Measurements from ENCODE around the gene MYH14.

MYH14 gene

DNA sequence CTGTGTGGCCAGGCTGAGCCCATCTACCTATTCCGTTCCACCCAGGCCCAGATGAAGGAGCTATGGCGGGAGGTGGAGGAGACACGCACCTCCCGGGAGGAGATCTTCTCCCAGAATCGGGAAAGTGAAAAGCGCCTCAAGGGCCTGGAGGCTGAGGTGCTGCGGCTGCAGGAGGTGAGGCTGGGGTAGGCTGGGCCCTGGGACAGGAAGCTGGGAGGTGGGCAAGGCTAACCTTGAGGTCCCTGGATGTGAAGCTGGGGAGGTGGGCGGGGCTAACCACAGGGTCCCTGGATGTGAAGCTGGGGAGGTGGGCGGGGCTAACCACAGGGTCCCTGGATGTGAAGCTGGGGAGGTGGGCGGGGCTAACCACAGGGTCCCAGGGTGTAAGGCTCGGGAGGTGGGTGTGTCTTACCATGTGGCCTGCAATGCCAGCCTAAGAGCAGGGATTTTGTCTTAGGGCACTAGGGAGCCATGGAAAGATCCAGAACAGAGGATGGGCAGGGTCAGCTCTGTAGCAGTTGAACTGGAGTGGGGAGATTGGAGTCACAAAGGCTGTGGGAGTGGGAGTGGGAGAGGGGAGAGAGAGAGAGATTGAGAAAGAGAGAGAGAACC lies 88.9 kb downstream of the MYH14 start:
- H3K4me3 ChIP-seq (ENCODE audit: low read depth, low read length): no peak overlapping the region
- TF ChIP-seq, protein P1, sequence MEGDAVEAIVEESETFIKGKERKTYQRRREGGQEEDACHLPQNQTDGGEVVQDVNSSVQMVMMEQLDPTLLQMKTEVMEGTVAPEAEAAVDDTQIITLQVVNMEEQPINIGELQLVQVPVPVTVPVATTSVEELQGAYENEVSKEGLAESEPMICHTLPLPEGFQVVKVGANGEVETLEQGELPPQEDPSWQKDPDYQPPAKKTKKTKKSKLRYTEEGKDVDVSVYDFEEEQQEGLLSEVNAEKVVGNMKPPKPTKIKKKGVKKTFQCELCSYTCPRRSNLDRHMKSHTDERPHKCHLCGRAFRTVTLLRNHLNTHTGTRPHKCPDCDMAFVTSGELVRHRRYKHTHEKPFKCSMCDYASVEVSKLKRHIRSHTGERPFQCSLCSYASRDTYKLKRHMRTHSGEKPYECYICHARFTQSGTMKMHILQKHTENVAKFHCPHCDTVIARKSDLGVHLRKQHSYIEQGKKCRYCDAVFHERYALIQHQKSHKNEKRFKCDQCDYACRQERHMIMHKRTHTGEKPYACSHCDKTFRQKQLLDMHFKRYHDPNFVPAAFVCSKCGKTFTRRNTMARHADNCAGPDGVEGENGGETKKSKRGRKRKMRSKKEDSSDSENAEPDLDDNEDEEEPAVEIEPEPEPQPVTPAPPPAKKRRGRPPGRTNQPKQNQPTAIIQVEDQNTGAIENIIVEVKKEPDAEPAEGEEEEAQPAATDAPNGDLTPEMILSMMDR (IDR thresholded peaks at IDR 0.05; ENCODE audit: low read depth, low read length, missing control alignments): no peak
- in situ Hi-C loops (cut with HindIII; ENCODE audit: low sequenced_read_pairs): no loop called here
- DNase-seq (ENCODE audit: low read depth): no peak

DNA sequence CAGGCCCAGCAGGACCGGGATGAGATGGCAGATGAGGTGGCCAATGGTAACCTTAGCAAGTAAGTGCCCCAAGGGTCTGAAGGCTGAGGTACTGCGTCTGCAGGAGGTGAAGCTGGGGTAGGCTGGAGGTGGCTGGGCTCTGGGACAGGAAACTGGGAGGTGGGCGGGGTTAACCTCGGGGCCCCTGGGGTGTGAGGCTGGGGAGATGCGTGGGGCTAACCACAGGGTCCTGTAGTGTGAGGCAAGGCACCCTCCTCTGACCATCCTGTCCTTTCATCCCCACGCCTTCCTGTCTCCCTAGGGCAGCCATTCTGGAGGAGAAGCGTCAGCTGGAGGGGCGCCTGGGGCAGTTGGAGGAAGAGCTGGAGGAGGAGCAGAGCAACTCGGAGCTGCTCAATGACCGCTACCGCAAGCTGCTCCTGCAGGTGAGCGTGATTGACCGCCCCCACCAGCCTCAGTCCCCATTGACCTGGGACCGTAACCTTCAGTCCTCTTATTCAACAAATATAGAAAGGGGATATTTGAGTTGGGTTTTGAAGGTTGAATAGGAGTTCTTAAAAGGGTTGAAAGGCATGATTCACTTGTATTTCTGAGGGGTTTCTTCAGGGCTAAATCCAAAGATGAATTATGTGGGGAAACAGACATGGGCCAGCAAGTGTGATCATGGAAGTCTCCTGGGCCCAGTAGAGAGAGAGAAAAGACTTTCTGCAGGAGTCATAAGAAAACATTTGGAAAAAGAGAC lies 90.0 kb downstream of the MYH14 start:
- no peak for DNase-seq (ENCODE audit: low read depth)
- no peak overlapping the region for H3K4me3 ChIP-seq (ENCODE audit: low read depth, low read length)
- in situ Hi-C loops (cut with HindIII; ENCODE audit: low sequenced_read_pairs): no loop called here
- TF ChIP-seq, protein P1 (IDR thresholded peaks at IDR 0.05; ENCODE audit: low read depth, low read length, missing control alignments): no peak

DNA sequence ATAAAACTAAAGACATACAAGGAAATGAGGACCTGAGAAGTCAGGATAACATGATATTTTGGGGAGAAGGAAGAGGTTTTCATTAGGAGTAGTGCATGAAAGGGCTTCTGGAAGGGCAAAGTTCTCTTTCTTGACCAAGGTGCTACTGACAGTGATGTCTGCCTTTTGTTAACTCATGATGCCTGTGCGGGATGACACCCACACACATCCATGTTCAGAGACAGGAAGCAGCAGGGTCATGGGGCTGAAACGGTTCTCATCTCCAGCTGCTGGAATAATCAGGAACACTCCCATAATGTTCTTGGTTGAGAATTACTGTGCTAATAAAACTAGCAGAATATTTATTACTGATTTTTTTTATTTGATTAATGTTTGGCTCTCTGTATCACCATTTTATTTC lies 96.6 kb downstream of the MYH14 start:
- H3K4me3 ChIP-seq (ENCODE audit: low read depth, low read length): no peak overlapping the region
- no peak for DNase-seq (ENCODE audit: low read depth)
- in situ Hi-C loops (cut with HindIII; ENCODE audit: low sequenced_read_pairs): no loop called here
- TF ChIP-seq, protein P1 (IDR thresholded peaks at IDR 0.05; ENCODE audit: low read depth, low read length, missing control alignments): no peak

DNA sequence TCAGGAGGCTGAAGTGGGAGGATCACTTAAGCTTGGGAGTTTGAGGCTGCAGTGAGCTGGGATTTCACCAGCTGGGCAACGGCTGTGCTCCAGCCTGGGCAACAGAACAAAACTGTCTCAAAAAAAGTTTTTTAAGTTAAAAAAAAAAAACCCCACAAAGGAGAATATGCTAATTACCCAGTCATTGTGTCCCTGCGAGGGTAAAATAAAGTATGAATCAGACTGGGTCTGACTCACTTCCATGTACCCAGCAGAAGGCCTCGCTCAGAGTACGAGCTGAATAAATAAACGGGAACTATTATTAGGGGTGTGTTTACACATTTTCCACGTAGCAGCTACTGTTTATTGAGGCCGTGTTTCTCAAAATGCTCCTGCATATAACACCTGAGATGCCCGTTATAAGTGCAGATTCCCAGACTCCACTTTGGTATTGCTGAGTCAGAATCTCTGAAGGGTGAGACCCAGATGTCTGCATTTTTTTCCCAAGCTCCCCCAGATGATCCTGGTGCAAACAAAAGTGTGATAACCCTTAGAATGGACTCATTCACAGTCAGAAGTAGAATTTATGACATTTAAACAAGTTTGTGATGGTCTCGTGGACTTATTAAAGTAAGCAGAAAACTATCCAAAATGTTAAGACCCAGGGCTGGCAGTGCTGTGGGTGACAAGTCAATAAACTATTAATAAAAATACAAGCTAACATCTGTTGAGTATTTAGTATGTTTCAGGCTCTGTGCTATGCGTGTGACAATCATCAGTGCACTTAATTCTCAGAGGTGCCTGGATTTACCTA lies 97.6 kb downstream of the MYH14 start:
- no peak overlapping the region for H3K4me3 ChIP-seq (ENCODE audit: low read depth, low read length)
- TF ChIP-seq, protein P1 (IDR thresholded peaks at IDR 0.05; ENCODE audit: low read depth, low read length, missing control alignments): no peak
- in situ Hi-C loops (cut with HindIII; ENCODE audit: low sequenced_read_pairs): no loop called here
- peak; percentile 51 for DNase-seq (ENCODE audit: low read depth)

DNA sequence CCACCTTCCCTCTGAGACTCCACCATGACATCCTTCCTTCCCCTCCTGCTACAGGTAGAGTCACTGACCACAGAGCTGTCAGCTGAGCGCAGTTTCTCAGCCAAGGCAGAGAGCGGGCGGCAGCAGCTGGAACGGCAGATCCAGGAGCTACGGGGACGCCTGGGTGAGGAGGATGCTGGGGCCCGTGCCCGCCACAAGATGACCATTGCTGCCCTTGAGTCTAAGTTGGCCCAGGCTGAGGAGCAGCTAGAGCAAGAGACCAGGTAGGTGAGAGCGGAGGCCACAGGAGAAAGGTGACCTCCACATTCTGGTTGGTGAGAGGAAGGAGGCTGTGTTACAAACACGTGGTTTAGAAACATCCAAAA lies 98.2 kb downstream of the MYH14 start:
- TF ChIP-seq, protein P1 (IDR thresholded peaks at IDR 0.05; ENCODE audit: low read depth, low read length, missing control alignments): no peak
- no peak overlapping the region for H3K4me3 ChIP-seq (ENCODE audit: low read depth, low read length)
- in situ Hi-C loops (cut with HindIII; ENCODE audit: low sequenced_read_pairs): no loop called here
- DNase-seq (ENCODE audit: low read depth): no peak

DNA sequence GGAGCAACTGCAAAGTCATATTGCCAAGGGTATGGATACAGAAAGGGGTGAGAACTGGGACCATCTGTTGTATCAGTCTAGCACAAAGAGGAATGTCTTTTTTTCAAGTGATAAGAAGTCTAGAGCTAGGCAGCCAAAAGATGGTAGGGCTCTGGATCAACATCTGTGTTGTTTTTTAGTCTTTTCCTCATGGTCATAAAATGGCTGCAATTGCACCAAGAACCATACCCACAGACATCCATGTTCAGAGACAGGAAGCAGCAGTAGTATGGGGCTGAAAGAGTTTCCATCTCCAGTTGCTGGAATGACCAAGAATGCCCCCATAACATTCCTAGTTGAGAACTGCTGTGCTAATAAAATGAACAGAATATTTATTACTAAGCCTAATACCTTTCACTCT lies 100.1 kb downstream of the MYH14 start:
- DNase-seq (ENCODE audit: low read depth): no peak
- in situ Hi-C loops (cut with HindIII; ENCODE audit: low sequenced_read_pairs): no loop called here
- H3K4me3 ChIP-seq (ENCODE audit: low read depth, low read length): no peak overlapping the region
- TF ChIP-seq, protein P1 (IDR thresholded peaks at IDR 0.05; ENCODE audit: low read depth, low read length, missing control alignments): no peak

Data from astrocyte of the cerebellum (primary cell).